VCaP (cell line): ENCODE results near the gene PNMA5.
A peak's percentile ranks its signal among the peaks of the same experiment; 100 is the strongest.
"Not testable (repeated sequence)": the region's sequence is repeated elsewhere in the genome, so short reads cannot be mapped to it uniquely, and the experiment has no call there.

Source experiments
- H3K27ac ChIP-seq: fragments of 450-650 bp; 2 replicates; pipeline ENCODE4 v1.5.1; 2017
- TF ChIP-seq, protein P1 (sequence below): fragments of 450-650 bp; conservative IDR thresholded peaks from 2 replicates; pipeline ENCODE4 v1.5.1; 2017; ENCODE audit warnings: mild to moderate bottlenecking, moderate library complexity

Gene PNMA5

DNA sequence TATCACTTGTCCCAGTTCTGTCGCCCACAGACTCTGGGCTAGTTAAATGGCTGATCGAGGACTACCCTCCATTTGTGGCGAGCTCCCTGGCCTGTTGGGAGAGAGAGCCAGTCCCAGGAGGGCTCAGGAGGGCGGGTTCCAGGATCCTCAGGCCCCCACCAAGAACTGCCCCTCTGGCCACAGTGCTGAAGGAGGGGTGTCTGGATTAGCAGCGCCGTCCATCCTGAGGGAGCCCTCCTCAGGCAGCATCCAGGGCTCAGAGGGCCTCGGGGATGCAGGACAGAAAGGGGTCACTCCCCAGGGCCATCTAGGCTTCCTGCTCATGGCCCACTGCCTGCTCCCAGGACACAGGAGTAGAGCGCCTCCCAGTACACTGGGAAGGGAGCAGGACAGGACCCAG lies 6.1 kb downstream of the PNMA5 start:
- H3K27ac ChIP-seq, result no peak overlapping the region
- TF ChIP-seq, protein P1, sequence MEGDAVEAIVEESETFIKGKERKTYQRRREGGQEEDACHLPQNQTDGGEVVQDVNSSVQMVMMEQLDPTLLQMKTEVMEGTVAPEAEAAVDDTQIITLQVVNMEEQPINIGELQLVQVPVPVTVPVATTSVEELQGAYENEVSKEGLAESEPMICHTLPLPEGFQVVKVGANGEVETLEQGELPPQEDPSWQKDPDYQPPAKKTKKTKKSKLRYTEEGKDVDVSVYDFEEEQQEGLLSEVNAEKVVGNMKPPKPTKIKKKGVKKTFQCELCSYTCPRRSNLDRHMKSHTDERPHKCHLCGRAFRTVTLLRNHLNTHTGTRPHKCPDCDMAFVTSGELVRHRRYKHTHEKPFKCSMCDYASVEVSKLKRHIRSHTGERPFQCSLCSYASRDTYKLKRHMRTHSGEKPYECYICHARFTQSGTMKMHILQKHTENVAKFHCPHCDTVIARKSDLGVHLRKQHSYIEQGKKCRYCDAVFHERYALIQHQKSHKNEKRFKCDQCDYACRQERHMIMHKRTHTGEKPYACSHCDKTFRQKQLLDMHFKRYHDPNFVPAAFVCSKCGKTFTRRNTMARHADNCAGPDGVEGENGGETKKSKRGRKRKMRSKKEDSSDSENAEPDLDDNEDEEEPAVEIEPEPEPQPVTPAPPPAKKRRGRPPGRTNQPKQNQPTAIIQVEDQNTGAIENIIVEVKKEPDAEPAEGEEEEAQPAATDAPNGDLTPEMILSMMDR, result no peak

DNA sequence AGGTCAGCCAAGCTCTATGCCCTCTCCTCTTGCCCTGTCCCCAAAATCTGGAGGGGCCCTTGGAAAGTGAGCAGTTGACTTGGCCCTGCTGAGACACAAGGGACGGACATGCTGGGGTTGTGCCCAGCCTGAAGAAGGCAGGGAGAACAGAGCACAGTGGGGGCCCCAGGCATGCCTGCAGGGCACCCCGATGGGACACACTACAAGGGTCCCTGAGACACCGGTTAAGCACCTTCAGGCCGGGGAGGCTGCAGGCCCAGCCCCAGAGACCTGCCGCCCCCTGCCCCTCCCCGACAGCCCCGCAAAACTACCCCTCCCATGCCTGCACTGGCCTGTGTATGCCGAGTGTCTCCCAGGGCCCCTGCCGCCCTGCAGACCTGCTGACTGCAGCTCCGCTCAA lies 6.8 kb downstream of the PNMA5 start:
- not testable (repeated sequence) for H3K27ac ChIP-seq

DNA sequence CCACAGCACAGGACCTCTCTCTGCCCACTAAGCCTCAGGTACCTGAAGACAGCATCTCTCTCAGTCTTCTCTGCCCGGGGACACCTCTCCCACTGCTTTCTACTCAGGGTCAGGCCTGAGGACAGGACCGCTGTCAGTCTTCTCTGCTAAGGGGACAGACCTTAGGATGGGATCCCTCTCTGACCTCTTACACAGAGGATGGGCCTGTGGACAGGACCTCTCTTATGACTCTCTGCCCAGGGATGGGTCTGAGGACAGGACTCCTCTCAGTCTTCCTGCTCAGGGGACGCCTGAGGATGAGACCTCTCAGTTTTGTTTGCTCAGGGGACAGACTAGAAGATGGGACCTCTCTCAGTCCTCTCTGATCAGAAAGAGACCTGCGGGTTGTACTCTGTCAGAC lies 8.5 kb downstream of the PNMA5 start:
- H3K27ac ChIP-seq, result not testable (repeated sequence)

DNA sequence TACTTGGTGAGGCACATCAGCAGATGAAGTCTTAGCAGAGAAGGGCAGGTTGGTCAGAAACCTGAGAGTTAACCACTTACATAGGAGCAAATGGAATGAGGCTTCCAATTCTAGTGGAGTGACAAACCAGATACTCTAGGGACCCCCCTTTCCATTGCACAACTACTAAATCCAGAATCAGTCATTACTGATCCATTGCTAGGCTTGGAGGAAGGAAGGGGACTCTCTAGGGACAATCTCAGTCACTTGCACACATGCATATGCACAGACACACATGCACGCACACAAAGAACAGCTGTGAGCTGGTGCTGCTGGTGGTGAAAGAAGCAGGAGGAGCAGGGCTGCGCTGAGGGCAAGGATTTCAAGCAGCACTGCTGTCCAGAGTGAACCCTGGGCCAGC lies 25.7 kb downstream of the PNMA5 start:
- H3K27ac ChIP-seq, result no peak overlapping the region
- TF ChIP-seq, protein P1, result no peak

DNA sequence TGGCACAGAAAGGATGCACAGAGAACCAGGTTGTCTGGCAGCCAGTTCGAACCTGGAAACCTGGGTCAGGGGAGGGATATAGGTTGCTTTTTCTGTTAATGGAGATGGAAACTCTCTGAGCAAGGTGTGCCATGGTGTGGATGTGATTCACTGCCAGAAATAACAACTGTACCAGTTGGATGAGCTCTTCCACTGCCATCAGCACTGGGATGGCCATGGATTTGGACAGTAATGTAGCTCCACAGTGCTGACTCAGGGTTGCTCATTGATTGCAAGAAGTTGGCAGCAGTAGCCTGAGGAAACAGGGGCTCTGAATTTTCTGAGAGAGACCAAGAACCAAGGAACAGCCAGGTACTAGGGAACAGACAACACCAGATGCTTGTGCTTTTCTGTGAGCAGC lies 33.8 kb downstream of the PNMA5 start:
- TF ChIP-seq, protein P1, result no peak
- no peak overlapping the region for H3K27ac ChIP-seq

DNA sequence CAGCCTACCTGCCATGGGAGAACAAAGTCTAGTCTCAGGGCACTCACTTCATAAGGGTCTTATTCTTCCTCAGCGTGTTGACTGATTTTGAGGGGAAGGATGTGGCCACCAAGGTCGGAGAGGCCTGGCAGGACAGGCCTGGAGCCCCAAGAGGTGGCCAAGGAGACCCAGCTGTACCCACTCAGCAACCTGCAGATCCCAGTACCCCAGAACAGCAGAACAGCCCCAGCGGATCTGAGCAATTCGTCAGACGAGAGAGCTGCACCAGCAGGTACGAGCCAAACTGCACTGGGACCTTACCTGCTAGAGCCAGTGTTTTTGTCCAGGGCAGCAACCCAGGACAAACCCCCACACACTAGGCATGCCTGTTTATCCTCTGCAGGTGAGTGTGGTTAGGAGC lies 34.3 kb downstream of the PNMA5 start:
- TF ChIP-seq, protein P1, result no peak
- peak overlapping the region; percentile 72; the same call in 1 of the 2 replicates for H3K27ac ChIP-seq

DNA sequence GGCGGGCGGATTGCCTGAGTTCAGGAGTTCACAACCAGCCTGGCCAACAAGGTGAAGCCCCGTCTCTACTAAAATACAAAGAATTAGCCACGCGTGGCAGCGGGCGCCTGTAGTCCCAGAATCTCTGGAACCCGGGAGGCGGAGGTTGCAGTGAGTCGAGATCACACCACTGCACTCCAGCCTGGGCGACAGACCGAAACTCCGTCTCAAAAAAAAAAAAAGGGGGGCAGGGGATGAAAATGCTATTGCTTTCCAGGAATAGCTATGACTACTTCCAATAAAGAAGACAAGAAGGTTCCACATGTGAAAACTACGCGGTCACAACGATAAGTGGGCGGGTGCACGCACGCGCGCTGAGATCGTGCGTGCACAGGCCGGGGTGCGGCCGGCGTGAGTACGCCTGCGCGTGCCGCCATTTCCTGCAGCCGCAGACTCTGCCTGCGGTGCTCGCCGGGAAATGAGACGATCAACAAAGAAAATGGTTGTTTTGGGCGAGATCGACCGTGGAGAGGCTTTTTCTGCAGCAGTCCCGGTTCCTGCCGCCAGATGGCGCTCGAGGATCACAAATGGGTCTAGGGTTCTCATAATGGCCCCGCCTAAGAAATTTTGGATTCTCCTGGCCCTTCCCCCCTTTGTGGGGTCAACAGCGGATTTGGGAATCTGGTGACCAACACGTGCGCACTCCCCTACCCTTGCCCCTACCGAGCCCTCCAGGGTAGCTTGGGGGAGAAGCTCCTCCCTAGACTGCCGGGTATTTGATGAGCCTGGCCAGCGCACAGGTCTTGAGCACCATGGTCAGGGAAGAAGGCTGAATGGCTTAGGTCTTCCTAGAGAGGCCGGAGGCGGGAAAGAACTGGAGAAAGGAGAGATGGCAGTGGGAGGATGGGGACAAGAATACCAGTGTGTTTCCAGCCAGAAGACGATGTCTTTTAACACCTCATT lies 35.1 kb downstream of the PNMA5 start:
- H3K27ac ChIP-seq, result peak overlapping the region; percentile 72
- TF ChIP-seq, protein P1, result peak; percentile 78

DNA sequence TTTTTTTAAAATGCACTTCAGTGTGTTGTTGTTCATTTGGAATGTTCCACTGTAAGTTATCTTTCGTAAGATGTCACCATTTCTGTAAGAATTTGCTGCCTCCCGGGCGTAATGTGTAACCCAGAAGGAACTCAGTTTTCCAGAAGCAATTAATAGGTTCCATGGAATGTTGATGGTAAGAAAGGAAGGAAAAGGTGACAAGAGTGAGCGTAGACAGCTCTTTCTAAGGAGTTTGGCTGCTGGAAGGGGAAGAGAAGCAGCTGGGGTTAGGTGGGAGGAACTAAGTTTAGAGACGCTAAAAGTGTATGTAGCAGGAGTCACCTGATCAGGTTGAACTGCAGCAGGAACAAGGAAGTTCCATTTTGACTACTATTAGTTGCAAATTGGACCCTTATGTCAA lies 35.9 kb downstream of the PNMA5 start:
- TF ChIP-seq, protein P1, result no peak
- peak overlapping the region; percentile 72 for H3K27ac ChIP-seq
